ENCODE results near the gene PRR29.

PRR29 gene

GRCh38 chr17:63998050-63998720 is at the start of gene PRR29:
Gene PRR29, plus strand, starts transcription at chr17:63998351. Its CDS starts 14 bp downstream, at chr17:63998365.
- peaks cover 6% of the 10 kb centered on the region for H3K36me3 ChIP-seq (ENCODE audit: control insufficient read depth, insufficient read depth, low read length)
- TF ChIP-seq CTCF (IDR thresholded peaks at IDR 0.05; ENCODE audit: insufficient read depth, low read length, poor library complexity, severe bottlenecking) = no peak
- H3K27me3 ChIP-seq (replicated peaks; ENCODE audit: control insufficient read depth, insufficient read depth, low read length) = no peaks in the 10 kb centered on the region; the same call in none of the 2 replicates
- DNase-seq (ENCODE audit: extremely low read depth, insufficient read length) = peak; percentile 70
- peak within 1 kb of the TSS; percentile 78 for H3K4me3 ChIP-seq (replicated peaks; ENCODE audit: low read depth, low read length)

DNA sequence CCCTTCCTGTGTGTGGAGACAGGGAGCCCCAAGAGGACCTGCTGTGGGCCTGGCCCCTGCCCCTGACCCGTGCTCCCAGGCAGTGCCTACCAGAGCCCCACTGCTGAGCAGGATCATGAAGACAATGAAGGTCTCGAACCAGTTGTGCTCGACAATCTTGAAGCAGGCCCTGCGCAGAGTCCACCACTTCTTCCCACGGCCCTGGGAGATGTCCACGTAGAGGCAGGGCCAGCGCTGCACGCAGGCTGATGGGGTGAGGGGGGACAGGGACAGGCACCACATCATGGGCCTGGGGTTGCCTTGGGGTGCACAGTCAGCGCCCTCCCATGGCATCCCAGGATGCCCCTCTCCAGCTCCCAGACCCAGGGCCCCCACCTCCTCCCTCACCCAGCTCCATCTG is 49.6 kb upstream of the PRR29 start:
- TF ChIP-seq CTCF (IDR thresholded peaks at IDR 0.05; ENCODE audit: insufficient read depth, low read length, poor library complexity, severe bottlenecking) = no peak
- no peaks in the 10 kb centered on the region for H3K27me3 ChIP-seq (replicated peaks; ENCODE audit: control insufficient read depth, insufficient read depth, low read length)
- no peak overlapping the region for H3K4me3 ChIP-seq (replicated peaks; ENCODE audit: low read depth, low read length)
- no peak for DNase-seq (ENCODE audit: extremely low read depth, insufficient read length)
- no peaks in the 10 kb centered on the region for H3K36me3 ChIP-seq (ENCODE audit: control insufficient read depth, insufficient read depth, low read length)

GRCh38 chr17:63949576-63950250 is 48.4 kb upstream of the PRR29 start:
- no peaks in the 10 kb centered on the region for H3K27me3 ChIP-seq (replicated peaks; ENCODE audit: control insufficient read depth, insufficient read depth, low read length)
- no peak for TF ChIP-seq CTCF (IDR thresholded peaks at IDR 0.05; ENCODE audit: insufficient read depth, low read length, poor library complexity, severe bottlenecking)
- H3K4me3 ChIP-seq (replicated peaks; ENCODE audit: low read depth, low read length) = no peak overlapping the region
- DNase-seq (ENCODE audit: extremely low read depth, insufficient read length) = no peak
- H3K36me3 ChIP-seq (ENCODE audit: control insufficient read depth, insufficient read depth, low read length) = no peaks in the 10 kb centered on the region

DNA sequence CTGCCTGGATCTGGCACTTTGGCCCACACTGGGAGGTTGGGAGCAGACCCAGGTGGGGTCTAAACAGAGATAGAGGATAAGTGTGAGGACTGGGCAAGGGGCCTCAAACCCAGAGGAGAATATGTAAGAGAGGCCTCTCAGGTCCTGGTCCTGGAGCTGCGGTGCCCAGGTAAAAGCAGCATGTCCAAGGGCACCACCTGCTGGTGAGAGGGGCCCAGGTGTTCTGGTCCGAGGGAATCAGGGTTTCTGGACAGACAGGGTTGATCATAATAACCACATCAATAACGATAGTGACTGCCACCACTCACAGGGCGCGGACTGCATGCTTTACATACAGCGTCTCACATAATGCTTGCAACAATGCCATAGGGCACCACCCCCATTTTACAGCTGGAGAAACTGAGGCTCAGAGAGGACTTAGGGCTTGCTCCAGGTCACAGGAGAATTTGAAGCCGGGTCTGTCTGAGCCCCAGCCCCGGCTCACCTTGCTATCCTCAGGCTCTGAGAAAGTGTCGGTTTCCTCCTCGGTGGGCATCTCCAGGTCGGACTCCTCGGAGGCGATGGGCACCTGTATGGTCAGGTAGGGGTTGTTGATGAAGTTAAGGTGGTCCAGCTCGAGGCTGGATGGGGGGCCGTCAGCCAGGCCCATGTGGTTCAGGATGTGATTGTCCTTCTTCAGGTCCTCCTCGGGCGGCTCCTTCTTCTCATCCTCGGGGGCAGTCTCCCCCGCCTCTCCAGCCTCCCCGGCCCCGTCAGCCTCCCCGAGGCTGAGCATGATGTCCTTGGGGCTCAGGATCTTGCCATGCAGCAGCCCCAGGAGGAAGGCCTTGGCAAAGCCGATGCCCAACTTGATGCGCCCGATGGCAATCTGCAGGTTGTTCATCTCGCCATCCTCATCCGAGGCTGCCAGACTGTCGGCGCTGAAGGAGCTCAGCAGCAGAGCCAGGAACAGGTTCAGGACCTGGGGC is 46.9 kb upstream of the PRR29 start:
- no peak for DNase-seq (ENCODE audit: extremely low read depth, insufficient read length)
- H3K27me3 ChIP-seq (replicated peaks; ENCODE audit: control insufficient read depth, insufficient read depth, low read length) = no peaks in the 10 kb centered on the region
- no peaks in the 10 kb centered on the region for H3K36me3 ChIP-seq (ENCODE audit: control insufficient read depth, insufficient read depth, low read length)
- no peak overlapping the region for H3K4me3 ChIP-seq (replicated peaks; ENCODE audit: low read depth, low read length)
- TF ChIP-seq CTCF (IDR thresholded peaks at IDR 0.05; ENCODE audit: insufficient read depth, low read length, poor library complexity, severe bottlenecking) = peak; percentile 77

DNA sequence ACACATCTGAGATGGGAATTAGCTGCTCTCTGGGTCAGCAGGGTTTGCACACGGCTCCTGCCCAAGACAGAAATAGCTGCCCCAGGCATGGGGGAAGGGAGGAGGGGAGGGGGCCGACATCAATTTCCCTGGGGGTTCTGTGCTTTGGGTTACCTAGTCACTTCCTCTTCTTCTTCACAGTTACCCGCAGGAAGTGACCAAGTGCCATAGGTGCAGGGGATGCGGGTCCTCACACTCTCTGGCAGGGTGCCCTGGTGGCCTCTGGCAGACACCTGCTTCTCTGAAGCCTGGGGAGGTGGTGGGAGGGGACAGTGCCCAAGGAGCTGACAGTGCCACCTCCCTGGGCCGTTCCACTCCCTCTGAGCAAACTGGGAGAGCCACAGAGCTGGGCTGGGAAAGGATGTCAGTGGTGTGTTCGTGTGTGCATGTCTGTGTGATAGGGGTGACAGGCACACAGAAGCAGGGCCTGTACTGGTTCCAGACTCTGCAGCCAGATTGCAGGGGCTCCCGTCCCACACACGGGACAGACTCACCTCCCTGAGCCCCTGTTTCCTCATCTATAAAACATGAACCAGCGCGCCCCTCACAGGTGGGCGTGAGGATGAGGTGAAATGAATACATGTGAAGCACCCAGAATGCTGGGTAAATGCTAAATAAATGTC is 43.6 kb upstream of the PRR29 start:
- H3K27me3 ChIP-seq (replicated peaks; ENCODE audit: control insufficient read depth, insufficient read depth, low read length) = no peaks in the 10 kb centered on the region
- DNase-seq (ENCODE audit: extremely low read depth, insufficient read length) = peak; percentile 72
- H3K36me3 ChIP-seq (ENCODE audit: control insufficient read depth, insufficient read depth, low read length) = no peaks in the 10 kb centered on the region
- H3K4me3 ChIP-seq (replicated peaks; ENCODE audit: low read depth, low read length) = no peak overlapping the region
- TF ChIP-seq CTCF (IDR thresholded peaks at IDR 0.05; ENCODE audit: insufficient read depth, low read length, poor library complexity, severe bottlenecking) = no peak
